K562 (cell line): ENCODE results near the gene HOXB5. TPM values are rescaled to one million over a fixed set of nuclear protein-coding genes. Genes with fewer than 3 reads are reported as not detected.

ENCODE experiments used
- ADNP ChIP-seq: fragments of 200-800 bp; sonication (Bioruptor generic); IDR thresholded peaks from 2 replicates; pipeline ENCODE4 v1.6.1; 2016; ENCODE audit warnings: missing genetic modification characterization, missing compliant biosample characterization
- C11orf30 ChIP-seq: fragments of 450-650 bp; IDR thresholded peaks from 2 replicates; pipeline ENCODE4 v1.6.1; 2016; ENCODE audit warnings: low read depth, mild to moderate bottlenecking
- CTBP1 ChIP-seq: fragments of 450-650 bp; IDR thresholded peaks from 2 replicates; pipeline ENCODE4 v1.6.1; 2016; ENCODE audit warnings: borderline replicate concordance
- DNMT1 ChIP-seq: fragments of 450-650 bp; IDR thresholded peaks from 2 replicates; pipeline ENCODE4 v1.6.1; 2016; ENCODE audit warnings: antibody characterized with exemption, mild to moderate bottlenecking
- E2F3 ChIP-seq: fragments of 250-450 bp; sonication (Bioruptor Pico); IDR thresholded peaks from 2 replicates; pipeline ENCODE4 v1.4.0; 2020; ENCODE audit warnings: mild to moderate bottlenecking
- EP400 ChIP-seq: fragments of 450-650 bp; IDR thresholded peaks from 2 replicates; pipeline ENCODE4 v1.6.1; 2017; ENCODE audit warnings: antibody characterized with exemption, mild to moderate bottlenecking, moderate library complexity
- IFI16 ChIP-seq: fragments of 250-450 bp; sonication (Bioruptor Pico); IDR thresholded peaks from 2 replicates; pipeline ENCODE4 v2.1.2; 2022; ENCODE audit warnings: mild to moderate bottlenecking, inconsistent platforms
- LCOR ChIP-seq: sonication (generic); formaldehyde crosslinking; IDR thresholded peaks from 2 replicates; pipeline ENCODE4 v1.8.0; 2022; ENCODE audit warnings: mild to moderate bottlenecking, missing genetic modification reagents
- MCM5 ChIP-seq: fragments of 450-650 bp; IDR thresholded peaks from 2 replicates; pipeline ENCODE4 v1.6.1; 2016; ENCODE audit warnings: low read depth
- MEIS2 ChIP-seq: fragments of 450-650 bp; IDR thresholded peaks from 2 replicates; pipeline ENCODE4 v1.6.1; 2014; ENCODE audit warnings: mild to moderate bottlenecking; ENCODE audit not compliant: partially characterized antibody
- MNT ChIP-seq, 2 experiments: fragments of 450-650 bp; conservative IDR thresholded peaks; 2 replicates each; pipeline ENCODE4 v1.6.1; 2017; ENCODE audit warnings: mild to moderate bottlenecking in 2 of 2, moderate library complexity in 2 of 2
- NRF1 ChIP-seq, 2 experiments: fragments of 450-650 bp; IDR thresholded peaks in 1 of 2; conservative IDR thresholded peaks in 1 of 2; 2 replicates each; pipeline ENCODE4 v1.6.1; 2014; ENCODE audit warnings: mild to moderate bottlenecking in 2 of 2
- PHF21A ChIP-seq: fragments of 450-650 bp; IDR thresholded peaks from 2 replicates; pipeline ENCODE4 v1.6.1; 2017; ENCODE audit warnings: low read depth, borderline replicate concordance
- POLR2B ChIP-seq: fragments of 450-650 bp; IDR thresholded peaks from 2 replicates; pipeline ENCODE4 v1.6.1; 2018; ENCODE audit warnings: low read depth; ENCODE audit not compliant: partially characterized antibody
- POLR3A ChIP-seq: IDR thresholded peaks from 2 replicates; pipeline ENCODE4 v1.6.1; 2011; ENCODE audit warnings: borderline replicate concordance, mild to moderate bottlenecking, moderate library complexity; ENCODE audit not compliant: insufficient read length, insufficient read depth; ENCODE audit errors: extremely low read depth
- RNF2 ChIP-seq: sonication (generic); IDR thresholded peaks from 2 replicates; pipeline ENCODE4 v1.6.1; 2016
- SMAD4 ChIP-seq: fragments of 250-450 bp; sonication (Bioruptor Pico); conservative IDR thresholded peaks from 2 replicates; pipeline ENCODE4 v1.8.0; 2021; ENCODE audit warnings: inconsistent platforms, mild to moderate bottlenecking, moderate library complexity
- SP1 ChIP-seq: sonication (generic); formaldehyde crosslinking; IDR thresholded peaks from 2 replicates; pipeline ENCODE4 v1.8.1; 2022; ENCODE audit warnings: mild to moderate bottlenecking, missing genetic modification reagents
- SRSF7 ChIP-seq: fragments of 200-400 bp; formaldehyde crosslinking; optimal IDR thresholded peaks from 2 replicates; pipeline ENCODE3; 2017; ENCODE audit warnings: mild to moderate bottlenecking, low read depth, low read length
- THAP7 ChIP-seq: fragments of 250-450 bp; sonication (Bioruptor Pico); IDR thresholded peaks from 2 replicates; pipeline ENCODE4 v1.5.0; 2021
- ZNF24 ChIP-seq: fragments of 450-650 bp; IDR thresholded peaks from 2 replicates; pipeline ENCODE4 v1.6.1; 2016
- ZNF695 ChIP-seq: fragments of 450-650 bp; formaldehyde crosslinking; IDR thresholded peaks from 2 replicates; pipeline ENCODE4 v1.4.0; 2020; ENCODE audit warnings: mild to moderate bottlenecking, moderate library complexity
- ZNF79 ChIP-seq: fragments of 250-450 bp; sonication (Bioruptor Pico); IDR thresholded peaks from 2 replicates; pipeline ENCODE4 v1.4.0; 2020; ENCODE audit warnings: low read depth, mild to moderate bottlenecking, moderate library complexity
- polyA plus RNA-seq, 8 experiments: library from polyadenylated mRNA; depleted of rRNA in 4 of 8; stranded (reverse) in 5 of 8; unstranded in 3 of 8; fragments of >200 nt; fragmentation: Nextera tagmentation in 2 of 8; fragmentation: Illumina TruSeq in 1 of 8; extraction: Ambion mirVana in 2 of 8; extraction: Trizol in 1 of 8; gene quantifications; 2 replicates each; pipeline versions ENCODE4 v1.2.1 to v1.2.3, GENCODE V29; 2011 to 2014; ENCODE audit warnings: inconsistent platforms in 1 of 8, missing spikeins in 1 of 8
- total RNA-seq, 7 experiments: library from RNA; depleted of rRNA in 6 of 7; stranded (reverse); fragments of >200 nt in 6 of 7; fragmentation: Illumina TruSeq in 2 of 7; extraction: Trizol in 2 of 7; gene quantifications; 2 replicates each; pipeline versions ENCODE4 v1.2.1 to v1.2.3, GENCODE V29; 2011 to 2021; ENCODE audit warnings: low replicate concordance in 1 of 7
- TF ChIP-seq, protein P1 (sequence below): fragments of 250-450 bp; sonication (Bioruptor Pico); IDR thresholded peaks from 2 replicates; pipeline ENCODE4 v1.8.0; 2021; ENCODE audit warnings: moderate library complexity, mild to moderate bottlenecking, inconsistent platforms
- TF ChIP-seq, protein P2 (sequence below): fragments of 450-650 bp; formaldehyde crosslinking; IDR thresholded peaks from 2 replicates; pipeline ENCODE4 v1.4.0; 2020; ENCODE audit warnings: mild to moderate bottlenecking

The HOXB5 gene
- total and polyA plus RNA-seq, 9 of the 15 experiments (the other 6 are each of a cell fraction or from before 2014, with no cell fraction given) = 0.24 to 2.7 (median 0.65) TPM

GRCh38 chr17:48576479-48577309, 16.9 kb downstream of the HOXB5 start (continued):
- TF ChIP-seq, protein P1, sequence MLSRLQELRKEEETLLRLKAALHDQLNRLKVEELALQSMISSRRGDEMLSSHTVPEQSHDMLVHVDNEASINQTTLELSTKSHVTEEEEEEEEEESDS (CRISPR knock-in tag) = no peak
- TF ChIP-seq RNF2 (0 out of 2 replicates have a peak, but pooled peaks have one; percentile 32), SRSF7 (no peak), DNMT1 (no peak), MEIS2 (no peak), LCOR (no peak), SP1 (CRISPR knock-in tag) (0 out of 2 replicates have a peak, but pooled peaks have one; percentile 7), PHF21A (no peak), SMAD4 (CRISPR knock-in tag) (peak; percentile 33), IFI16 (CRISPR knock-in tag) (no peak), ADNP (no peak), MCM5 (no peak), ZNF695 (CRISPR knock-in tag) (no peak), NRF1 (conservative IDR thresholded peaks at IDR 0.05 in 1 of 2, IDR thresholded peaks at IDR 0.05 in 1 of 2) (peak in 1 of 2 experiments; percentile 41; a peak in 1 of 4 replicates), CTBP1 (no peak; the same call in 1 of the 2 replicates), POLR3A (no peak), POLR2B (no peak), ZNF24 (no peak), E2F3 (CRISPR knock-in tag) (no peak), EP400 (peak; percentile 28; the same call in 1 of the 2 replicates), C11orf30 (no peak), ZNF79 (no peak), MNT (conservative IDR thresholded peaks at IDR 0.05) (peak in 1 of 2 experiments; percentile 66; a peak in 3 of 4 replicates), THAP7 (CRISPR knock-in tag) (no peak)
- TF ChIP-seq, protein P2, sequence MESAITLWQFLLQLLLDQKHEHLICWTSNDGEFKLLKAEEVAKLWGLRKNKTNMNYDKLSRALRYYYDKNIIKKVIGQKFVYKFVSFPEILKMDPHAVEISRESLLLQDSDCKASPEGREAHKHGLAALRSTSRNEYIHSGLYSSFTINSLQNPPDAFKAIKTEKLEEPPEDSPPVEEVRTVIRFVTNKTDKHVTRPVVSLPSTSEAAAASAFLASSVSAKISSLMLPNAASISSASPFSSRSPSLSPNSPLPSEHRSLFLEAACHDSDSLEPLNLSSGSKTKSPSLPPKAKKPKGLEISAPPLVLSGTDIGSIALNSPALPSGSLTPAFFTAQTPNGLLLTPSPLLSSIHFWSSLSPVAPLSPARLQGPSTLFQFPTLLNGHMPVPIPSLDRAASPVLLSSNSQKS (CRISPR knock-in tag) = no peak
